MCF 10A (cell line): Measurements from ENCODE around the gene XYLB. TPM values are rescaled to one million over a fixed set of nuclear protein-coding genes. Genes with fewer than 3 reads are reported as not detected.

ENCODE experiments used
- BruUV-seq: library from RNA; stranded (reverse); fragments of 400-500 nt; replicated peaks from 2 replicates; lab custom pipeline; 2021; lab: Mats Ljungman, UMichigan
- CTCF ChIA-PET: fragments of 300-600 bp; sonication (Branson Sonifier 250); formaldehyde crosslinking; extraction: SDS; loops from one replicate; lab custom pipeline; 2021; ENCODE audit warnings: antibody characterized with exemption, inconsistent platforms; lab: Yijun Ruan, JAX
- POLR2A ChIA-PET: fragments of 300-600, 350-650 bp; sonication (Branson Sonifier 250); formaldehyde crosslinking; extraction: SDS; loops from one replicate; lab custom pipeline; 2020; ENCODE audit warnings: antibody characterized with exemption, inconsistent platforms; lab: Yijun Ruan, JAX
- DNase-seq: peaks from one replicate; pipeline ENCODE4 v3.0.0-alpha.2; 2018; ENCODE audit not compliant: unreplicated experiment
- H3K27ac Mint-ChIP-seq: one replicate; pipeline ENCODE4 v1.8.0; 2022; ENCODE audit warnings: mild to moderate bottlenecking, low read depth, mixed read lengths; ENCODE audit not compliant: unreplicated experiment
- H3K27me3 Mint-ChIP-seq: one replicate; pipeline ENCODE4 v1.8.0; 2022; ENCODE audit warnings: mixed read lengths; ENCODE audit not compliant: insufficient read depth, unreplicated experiment
- H3K36me3 Mint-ChIP-seq: one replicate; pipeline ENCODE4 v1.8.0; 2022; ENCODE audit warnings: mild to moderate bottlenecking, moderate library complexity, mixed read lengths; ENCODE audit not compliant: insufficient read depth, unreplicated experiment
- H3K4me1 Mint-ChIP-seq: one replicate; pipeline ENCODE4 v1.8.0; 2022; ENCODE audit warnings: mixed read lengths; ENCODE audit not compliant: insufficient read depth, unreplicated experiment
- H3K4me3 Mint-ChIP-seq: one replicate; pipeline ENCODE4 v1.8.0; 2022; ENCODE audit warnings: mild to moderate bottlenecking, moderate library complexity, mixed read lengths; ENCODE audit not compliant: unreplicated experiment
- H3K9me3 Mint-ChIP-seq: one replicate; pipeline ENCODE4 v1.8.0; 2022; ENCODE audit warnings: mixed read lengths; ENCODE audit not compliant: unreplicated experiment
- intact Hi-C: fragments of 100-400 bp; cut with micrococcal nuclease; formaldehyde crosslinking; loops from 2 replicates; pipeline ENCODE4 v1.14.1; 2022
- total RNA-seq: library from RNA; stranded (reverse); gene quantifications from 2 replicates; pipeline ENCODE4 v1.2.3, GENCODE V29; 2022
- TF ChIP-seq, protein P1 (sequence below): fragments of 200-600 bp; IDR thresholded peaks from one replicate; pipeline ENCODE4 v1.8.0; 2022; ENCODE audit warnings: antibody characterized with exemption, mild to moderate bottlenecking; ENCODE audit not compliant: unreplicated experiment

The XYLB gene
- total RNA-seq, 1 experiment from 2014 or later = 6.6 TPM

GRCh38 chr3:38453075-38453912, 106.7 kb downstream of the XYLB start, which contains the start of gene ACVR2B:
Gene ACVR2B (plus strand): TSS chr3:38453890. CDS start chr3:38454323, 433 bp downstream.
- TF ChIP-seq, protein P1, sequence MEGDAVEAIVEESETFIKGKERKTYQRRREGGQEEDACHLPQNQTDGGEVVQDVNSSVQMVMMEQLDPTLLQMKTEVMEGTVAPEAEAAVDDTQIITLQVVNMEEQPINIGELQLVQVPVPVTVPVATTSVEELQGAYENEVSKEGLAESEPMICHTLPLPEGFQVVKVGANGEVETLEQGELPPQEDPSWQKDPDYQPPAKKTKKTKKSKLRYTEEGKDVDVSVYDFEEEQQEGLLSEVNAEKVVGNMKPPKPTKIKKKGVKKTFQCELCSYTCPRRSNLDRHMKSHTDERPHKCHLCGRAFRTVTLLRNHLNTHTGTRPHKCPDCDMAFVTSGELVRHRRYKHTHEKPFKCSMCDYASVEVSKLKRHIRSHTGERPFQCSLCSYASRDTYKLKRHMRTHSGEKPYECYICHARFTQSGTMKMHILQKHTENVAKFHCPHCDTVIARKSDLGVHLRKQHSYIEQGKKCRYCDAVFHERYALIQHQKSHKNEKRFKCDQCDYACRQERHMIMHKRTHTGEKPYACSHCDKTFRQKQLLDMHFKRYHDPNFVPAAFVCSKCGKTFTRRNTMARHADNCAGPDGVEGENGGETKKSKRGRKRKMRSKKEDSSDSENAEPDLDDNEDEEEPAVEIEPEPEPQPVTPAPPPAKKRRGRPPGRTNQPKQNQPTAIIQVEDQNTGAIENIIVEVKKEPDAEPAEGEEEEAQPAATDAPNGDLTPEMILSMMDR = no peak
- no peaks in the 10 kb centered on the region for H3K27me3 Mint-ChIP-seq
- H3K36me3 Mint-ChIP-seq = no peaks in the 10 kb centered on the region
- peak within 1 kb of the TSS; percentile 89 for H3K4me3 Mint-ChIP-seq
- peak; percentile 79 for DNase-seq
- no peaks in the 10 kb centered on the region for H3K4me1 Mint-ChIP-seq
- peaks cover 6% of the 10 kb centered on the region for H3K9me3 Mint-ChIP-seq
- POLR2A ChIA-PET = interaction anchor here (0.7 to 1.0 kb wide), 5 partner anchors 18 to 437 kb away, joined by 3 to 6 read pairs (median 3); partner anchors contain the start of genes ACAA1 and XYLB
- intact Hi-C loops = no loop called here
- no TSS peak for BruUV-seq
- CTCF ChIA-PET = interaction anchor here (0.5 to 1.4 kb wide), 3 partner anchors 27 to 1258 kb away, joined by 4 to 7 read pairs (median 5); partner anchors contain the start of gene XYLB
- peak within 1 kb of the TSS; percentile 88 for H3K27ac Mint-ChIP-seq

DNA sequence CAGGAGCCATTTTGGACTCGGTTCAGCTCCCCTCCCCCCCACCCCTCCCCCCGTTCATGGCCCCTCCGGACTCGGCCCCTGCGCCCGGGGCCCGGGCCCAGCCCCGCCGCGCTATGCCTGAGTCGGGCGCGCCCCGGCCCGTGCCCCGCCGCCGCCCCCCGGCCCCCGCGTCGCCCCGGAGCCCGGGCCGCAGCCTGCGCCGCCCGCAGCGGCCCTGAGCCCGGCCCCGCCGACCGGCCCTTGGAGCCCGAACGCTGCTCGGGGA, 107.3 kb downstream of the XYLB start:
- TF ChIP-seq, protein P1 = no peak
- peaks cover 6% of the 10 kb centered on the region for H3K9me3 Mint-ChIP-seq
- peak overlapping the region; percentile 89 for H3K4me3 Mint-ChIP-seq
- H3K4me1 Mint-ChIP-seq = peaks cover 5% of the 10 kb centered on the region
- BruUV-seq = no TSS peak
- POLR2A ChIA-PET = no interaction called here
- CTCF ChIA-PET = interaction anchor here (1.4 kb wide), 1 partner anchor 108 kb away, joined by 7 read pairs; the partner anchor contains the start of gene XYLB
- DNase-seq = no peak
- H3K27ac Mint-ChIP-seq = no peak overlapping the region
- no peaks in the 10 kb centered on the region for H3K27me3 Mint-ChIP-seq
- intact Hi-C loops = loop anchor here (2.0 kb wide), 1 partner anchor 107 kb away; the partner anchor contains the start of gene XYLB
- H3K36me3 Mint-ChIP-seq = no peaks in the 10 kb centered on the region

GRCh38 chr3:38454178-38454883, 107.7 kb downstream of the XYLB start:
- no TSS peak for BruUV-seq
- peak overlapping the region; percentile 88 for H3K27ac Mint-ChIP-seq
- ChIA-PET CTCF (interaction anchor here (2.4 kb wide), 1 partner anchor 108 kb away, joined by 27 read pairs; the partner anchor contains the start of gene XYLB), POLR2A (interaction anchor here (0.8 to 1.3 kb wide), 5 partner anchors 25 to 110 kb away, joined by 3 to 4 read pairs (median 3); no protein-coding TSS in a partner anchor)
- H3K27me3 Mint-ChIP-seq = no peaks in the 10 kb centered on the region
- DNase-seq = peak; percentile 27
- peaks cover 8% of the 10 kb centered on the region for H3K4me1 Mint-ChIP-seq
- intact Hi-C loops = loop anchor here (2.0 kb wide), 1 partner anchor 108 kb away; the partner anchor contains the start of gene XYLB
- TF ChIP-seq, protein P1 = no peak
- H3K36me3 Mint-ChIP-seq = no peaks in the 10 kb centered on the region
- peak overlapping the region; percentile 89 for H3K4me3 Mint-ChIP-seq
- peaks cover 6% of the 10 kb centered on the region for H3K9me3 Mint-ChIP-seq
